K562 (cell line): Measurements from ENCODE around the gene DEF6. TPM values are rescaled to one million over a fixed set of nuclear protein-coding genes. Genes with fewer than 3 reads are reported as not detected.

Source experiments
- BMI1 ChIP-seq: fragments of 150-350 bp; IDR thresholded peaks from 2 replicates; pipeline ENCODE4 v1.6.1; 2014; ENCODE audit warnings: low read length
- BRF1 ChIP-seq: IDR thresholded peaks from 3 replicates; pipeline ENCODE4 v1.6.1; 2011; ENCODE audit warnings: borderline replicate concordance, mild to moderate bottlenecking; ENCODE audit not compliant: insufficient read length; ENCODE audit errors: extremely low read depth
- DACH1 ChIP-seq: fragments of 450-650 bp; IDR thresholded peaks from 2 replicates; pipeline ENCODE4 v1.6.1; 2018; ENCODE audit not compliant: partially characterized antibody
- DDX20 ChIP-seq: fragments of 450-650 bp; IDR thresholded peaks from 2 replicates; pipeline ENCODE4 v1.6.1; 2016; ENCODE audit warnings: missing genetic modification characterization, low read depth, mild to moderate bottlenecking, missing compliant biosample characterization, moderate library complexity
- DNMT1 ChIP-seq: fragments of 450-650 bp; IDR thresholded peaks from 2 replicates; pipeline ENCODE4 v1.6.1; 2016; ENCODE audit warnings: antibody characterized with exemption, mild to moderate bottlenecking
- MEF2A ChIP-seq: IDR thresholded peaks from 2 replicates; pipeline ENCODE4 v1.6.1; 2011; ENCODE audit warnings: low read depth, mild to moderate bottlenecking, low read length, moderate library complexity; ENCODE audit not compliant: control insufficient read depth
- PRPF4 ChIP-seq: fragments of 200-400 bp; formaldehyde crosslinking; IDR thresholded peaks from one replicate; pipeline ENCODE4 v1.6.1; 2017; ENCODE audit warnings: low read length, low read depth, mild to moderate bottlenecking; ENCODE audit not compliant: insufficient read depth, poor library complexity, severe bottlenecking
- SMARCB1 ChIP-seq: IDR thresholded peaks from 2 replicates; pipeline ENCODE4 v1.6.1; 2011; ENCODE audit warnings: improper control_type of control experiment, low read depth; ENCODE audit not compliant: insufficient read length
- ZNF41 ChIP-seq: fragments of 250-450 bp; sonication (Bioruptor Pico); conservative IDR thresholded peaks from 2 replicates; pipeline ENCODE4 v1.4.0; 2020; ENCODE audit warnings: mild to moderate bottlenecking
- ZNF507 ChIP-seq: conservative IDR thresholded peaks from 2 replicates; pipeline ENCODE4 v1.6.1; 2017; ENCODE audit warnings: missing genetic modification characterization, missing compliant biosample characterization
- polyA plus RNA-seq, 8 experiments: library from polyadenylated mRNA; depleted of rRNA in 4 of 8; stranded (reverse) in 5 of 8; unstranded in 3 of 8; fragments of >200 nt; fragmentation: Nextera tagmentation in 2 of 8; fragmentation: Illumina TruSeq in 1 of 8; extraction: Ambion mirVana in 2 of 8; extraction: Trizol in 1 of 8; gene quantifications; 2 replicates each; pipeline versions ENCODE4 v1.2.1 to v1.2.3, GENCODE V29; 2011 to 2014; ENCODE audit warnings: inconsistent platforms in 1 of 8, missing spikeins in 1 of 8
- total RNA-seq, 7 experiments: library from RNA; depleted of rRNA in 6 of 7; stranded (reverse); fragments of >200 nt in 6 of 7; fragmentation: Illumina TruSeq in 2 of 7; extraction: Trizol in 2 of 7; gene quantifications; 2 replicates each; pipeline versions ENCODE4 v1.2.1 to v1.2.3, GENCODE V29; 2011 to 2021; ENCODE audit warnings: low replicate concordance in 1 of 7
- TF ChIP-seq, protein P1 (sequence below): fragments of 250-450 bp; sonication (Bioruptor Pico); IDR thresholded peaks from 2 replicates; pipeline ENCODE4 v1.5.1; 2021; ENCODE audit warnings: mild to moderate bottlenecking
- TF ChIP-seq, protein P2 (sequence below): fragments of 450-650 bp; formaldehyde crosslinking; IDR thresholded peaks from 2 replicates; pipeline ENCODE4 v1.4.0; 2022; ENCODE audit warnings: missing genetic modification characterization
- TF ChIP-seq, protein P3 (sequence below), 2 experiments: IDR thresholded peaks in 1 of 2; conservative IDR thresholded peaks in 1 of 2; 2 replicates each; pipeline ENCODE4 v1.6.1; 2016; ENCODE audit warnings: low read depth in 2 of 2, mild to moderate bottlenecking in 1 of 2, missing compliant biosample characterization in 1 of 2, missing genetic modification characterization in 1 of 2, moderate library complexity in 1 of 2
- TF ChIP-seq, protein P4 (sequence below): fragments of 250-450 bp; sonication (Bioruptor Pico); IDR thresholded peaks from 2 replicates; pipeline ENCODE4 v1.4.0; 2020; ENCODE audit warnings: borderline replicate concordance
- TF ChIP-seq, protein P5 (sequence below): sonication (generic); formaldehyde crosslinking; IDR thresholded peaks from 2 replicates; pipeline ENCODE4 v1.8.0; 2022; ENCODE audit warnings: mild to moderate bottlenecking, low read depth, missing genetic modification reagents
- TF ChIP-seq, protein P6 (sequence below): fragments of 250-450 bp; sonication (Bioruptor Pico); IDR thresholded peaks from 2 replicates; pipeline ENCODE4 v1.8.0; 2022; ENCODE audit warnings: inconsistent platforms

DEF6 gene
- total and polyA plus RNA-seq, 9 of the 15 experiments (the other 6 are each of a cell fraction or from before 2014, with no cell fraction given): 1.3 to 44.6 (median 22.7) TPM

DNA sequence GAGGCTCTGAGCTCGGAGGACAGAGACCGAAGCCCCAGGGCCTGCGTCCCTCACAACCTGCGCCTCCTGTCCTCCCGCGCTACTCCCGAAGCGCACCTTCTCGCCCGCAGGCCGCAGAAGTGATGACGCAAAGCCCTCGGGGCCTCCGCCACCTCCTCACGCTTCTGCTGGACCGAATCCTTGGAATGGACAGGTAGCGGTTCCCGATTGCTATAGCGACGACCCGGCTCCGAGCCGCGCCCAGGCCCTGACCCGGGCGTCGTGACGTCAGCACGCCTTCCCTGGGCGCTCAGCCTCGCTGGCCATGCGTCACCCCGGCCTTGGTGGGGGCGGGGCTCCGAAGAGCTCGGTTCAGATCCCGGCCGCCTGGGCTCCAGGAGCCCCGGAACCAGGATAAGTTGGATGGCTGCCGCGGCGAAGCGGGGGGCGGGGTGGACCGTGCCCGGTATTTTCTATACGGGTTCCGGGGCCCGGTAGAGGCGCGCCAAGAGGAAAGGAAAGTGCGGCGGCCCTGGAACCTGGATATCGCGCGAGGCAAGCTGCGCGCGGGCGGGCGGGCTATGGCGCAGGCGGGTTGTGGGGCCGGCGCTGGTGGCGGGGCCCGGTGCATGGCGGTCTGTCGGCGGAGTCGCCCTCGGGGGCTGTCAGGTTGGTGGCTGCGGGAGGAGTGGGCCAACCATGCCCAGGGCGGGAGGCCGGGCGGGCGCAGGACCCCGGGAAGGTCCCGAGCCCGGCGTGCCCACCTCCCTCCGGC is 38.2 kb upstream of the DEF6 start, which contains the start of gene ZNF76 (continued):
- TF ChIP-seq, protein P1, sequence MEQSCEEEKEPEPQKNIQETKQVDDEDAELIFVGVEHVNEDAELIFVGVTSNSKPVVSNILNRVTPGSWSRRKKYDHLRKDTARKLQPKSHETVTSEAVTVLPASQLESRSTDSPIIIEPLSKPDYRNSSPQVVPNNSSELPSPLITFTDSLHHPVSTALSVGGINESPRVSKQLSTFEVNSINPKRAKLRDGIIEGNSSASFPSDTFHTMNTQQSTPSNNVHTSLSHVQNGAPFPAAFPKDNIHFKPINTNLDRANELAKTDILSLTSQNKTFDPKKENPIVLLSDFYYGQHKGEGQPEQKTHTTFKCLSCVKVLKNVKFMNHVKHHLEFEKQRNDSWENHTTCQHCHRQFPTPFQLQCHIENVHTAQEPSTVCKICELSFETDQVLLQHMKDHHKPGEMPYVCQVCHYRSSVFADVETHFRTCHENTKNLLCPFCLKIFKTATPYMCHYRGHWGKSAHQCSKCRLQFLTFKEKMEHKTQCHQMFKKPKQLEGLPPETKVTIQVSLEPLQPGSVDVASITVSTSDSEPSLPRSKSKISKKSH (CRISPR knock-in tag): no peak
- TF ChIP-seq BRF1: no peak
- TF ChIP-seq MEF2A: no peak
- TF ChIP-seq ZNF507: no peak
- TF ChIP-seq DDX20: no peak
- no peak for TF ChIP-seq SMARCB1
- TF ChIP-seq, protein P2, sequence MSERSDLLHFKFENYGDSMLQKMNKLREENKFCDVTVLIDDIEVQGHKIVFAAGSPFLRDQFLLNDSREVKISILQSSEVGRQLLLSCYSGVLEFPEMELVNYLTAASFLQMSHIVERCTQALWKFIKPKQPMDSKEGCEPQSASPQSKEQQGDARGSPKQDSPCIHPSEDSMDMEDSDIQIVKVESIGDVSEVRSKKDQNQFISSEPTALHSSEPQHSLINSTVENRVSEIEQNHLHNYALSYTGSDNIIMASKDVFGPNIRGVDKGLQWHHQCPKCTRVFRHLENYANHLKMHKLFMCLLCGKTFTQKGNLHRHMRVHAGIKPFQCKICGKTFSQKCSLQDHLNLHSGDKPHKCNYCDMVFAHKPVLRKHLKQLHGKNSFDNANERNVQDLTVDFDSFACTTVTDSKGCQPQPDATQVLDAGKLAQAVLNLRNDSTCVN (CRISPR knock-in tag): no peak
- TF ChIP-seq, protein P3, sequence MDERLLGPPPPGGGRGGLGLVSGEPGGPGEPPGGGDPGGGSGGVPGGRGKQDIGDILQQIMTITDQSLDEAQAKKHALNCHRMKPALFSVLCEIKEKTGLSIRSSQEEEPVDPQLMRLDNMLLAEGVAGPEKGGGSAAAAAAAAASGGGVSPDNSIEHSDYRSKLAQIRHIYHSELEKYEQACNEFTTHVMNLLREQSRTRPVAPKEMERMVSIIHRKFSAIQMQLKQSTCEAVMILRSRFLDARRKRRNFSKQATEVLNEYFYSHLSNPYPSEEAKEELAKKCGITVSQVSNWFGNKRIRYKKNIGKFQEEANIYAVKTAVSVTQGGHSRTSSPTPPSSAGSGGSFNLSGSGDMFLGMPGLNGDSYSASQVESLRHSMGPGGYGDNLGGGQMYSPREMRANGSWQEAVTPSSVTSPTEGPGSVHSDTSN (CRISPR knock-in tag; IDR thresholded peaks at IDR 0.05; ENCODE audit: low read depth): no peak
- TF ChIP-seq, protein P3 (tag; conservative IDR thresholded peaks at IDR 0.05; ENCODE audit: low read depth): no peak
- no peak for TF ChIP-seq DNMT1
- TF ChIP-seq, protein P4, sequence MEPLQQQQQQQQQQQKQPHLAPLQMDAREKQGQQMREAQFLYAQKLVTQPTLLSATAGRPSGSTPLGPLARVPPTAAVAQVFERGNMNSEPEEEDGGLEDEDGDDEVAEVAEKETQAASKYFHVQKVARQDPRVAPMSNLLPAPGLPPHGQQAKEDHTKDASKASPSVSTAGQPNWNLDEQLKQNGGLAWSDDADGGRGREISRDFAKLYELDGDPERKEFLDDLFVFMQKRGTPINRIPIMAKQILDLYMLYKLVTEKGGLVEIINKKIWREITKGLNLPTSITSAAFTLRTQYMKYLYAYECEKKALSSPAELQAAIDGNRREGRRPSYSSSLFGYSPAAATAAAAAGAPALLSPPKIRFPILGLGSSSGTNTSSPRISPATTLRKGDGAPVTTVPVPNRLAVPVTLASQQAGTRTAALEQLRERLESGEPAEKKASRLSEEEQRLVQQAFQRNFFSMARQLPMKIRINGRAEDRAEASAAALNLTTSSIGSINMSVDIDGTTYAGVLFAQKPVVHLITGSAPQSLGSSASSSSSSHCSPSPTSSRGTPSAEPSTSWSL (CRISPR knock-in tag): 0 out of 2 replicates have a peak, but pooled peaks have one; percentile 53
- TF ChIP-seq, protein P5, sequence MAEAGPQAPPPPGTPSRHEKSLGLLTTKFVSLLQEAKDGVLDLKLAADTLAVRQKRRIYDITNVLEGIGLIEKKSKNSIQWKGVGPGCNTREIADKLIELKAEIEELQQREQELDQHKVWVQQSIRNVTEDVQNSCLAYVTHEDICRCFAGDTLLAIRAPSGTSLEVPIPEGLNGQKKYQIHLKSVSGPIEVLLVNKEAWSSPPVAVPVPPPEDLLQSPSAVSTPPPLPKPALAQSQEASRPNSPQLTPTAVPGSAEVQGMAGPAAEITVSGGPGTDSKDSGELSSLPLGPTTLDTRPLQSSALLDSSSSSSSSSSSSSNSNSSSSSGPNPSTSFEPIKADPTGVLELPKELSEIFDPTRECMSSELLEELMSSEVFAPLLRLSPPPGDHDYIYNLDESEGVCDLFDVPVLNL (CRISPR knock-in tag): peak; percentile 79; the same call in 1 of the 2 replicates
- no peak for TF ChIP-seq ZNF41
- TF ChIP-seq BMI1: peak; percentile 82
- TF ChIP-seq PRPF4: peak; percentile 87
- no peak for TF ChIP-seq DACH1
- TF ChIP-seq, protein P6, sequence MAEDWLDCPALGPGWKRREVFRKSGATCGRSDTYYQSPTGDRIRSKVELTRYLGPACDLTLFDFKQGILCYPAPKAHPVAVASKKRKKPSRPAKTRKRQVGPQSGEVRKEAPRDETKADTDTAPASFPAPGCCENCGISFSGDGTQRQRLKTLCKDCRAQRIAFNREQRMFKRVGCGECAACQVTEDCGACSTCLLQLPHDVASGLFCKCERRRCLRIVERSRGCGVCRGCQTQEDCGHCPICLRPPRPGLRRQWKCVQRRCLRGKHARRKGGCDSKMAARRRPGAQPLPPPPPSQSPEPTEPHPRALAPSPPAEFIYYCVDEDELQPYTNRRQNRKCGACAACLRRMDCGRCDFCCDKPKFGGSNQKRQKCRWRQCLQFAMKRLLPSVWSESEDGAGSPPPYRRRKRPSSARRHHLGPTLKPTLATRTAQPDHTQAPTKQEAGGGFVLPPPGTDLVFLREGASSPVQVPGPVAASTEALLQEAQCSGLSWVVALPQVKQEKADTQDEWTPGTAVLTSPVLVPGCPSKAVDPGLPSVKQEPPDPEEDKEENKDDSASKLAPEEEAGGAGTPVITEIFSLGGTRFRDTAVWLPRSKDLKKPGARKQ (CRISPR knock-in tag): no peak
